Measurements from ENCODE around the gene SPIRE1.
"Not testable (repeated sequence)": the region's sequence is repeated elsewhere in the genome, so short reads cannot be mapped to it uniquely, and the experiment has no call there.

SPIRE1 gene

DNA sequence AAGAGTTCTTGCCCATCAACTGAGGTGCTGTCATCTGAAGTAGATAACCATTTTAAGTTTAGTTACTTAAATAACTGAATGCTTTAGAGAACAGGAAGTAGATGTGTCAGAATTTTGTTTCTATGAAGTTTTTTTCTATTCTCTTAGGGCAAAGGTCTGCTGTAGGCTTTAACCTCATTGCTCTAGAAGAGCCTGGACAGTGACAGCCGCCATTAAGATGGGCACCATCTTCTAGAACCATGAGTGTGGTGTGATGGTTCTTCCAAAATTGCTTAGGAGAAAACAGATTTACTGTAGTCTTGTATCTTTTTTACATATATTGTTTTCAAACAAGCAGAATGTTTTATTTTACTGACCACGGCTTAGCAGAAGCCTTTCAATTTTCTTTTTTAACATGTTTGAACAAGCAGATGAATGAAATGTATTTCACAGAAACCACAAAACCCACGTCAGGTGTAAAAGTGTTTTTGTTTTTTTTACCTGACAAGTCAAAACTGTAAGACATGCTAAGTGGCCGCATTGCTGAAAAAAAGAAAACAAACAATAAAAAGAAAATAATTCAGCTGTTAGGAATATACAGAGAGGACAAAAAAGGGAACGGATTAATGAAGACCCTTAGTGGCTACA is 172.3 kb downstream of the SPIRE1 start:
- no peak for DNase-seq (ENCODE audit: low spot score)

DNA sequence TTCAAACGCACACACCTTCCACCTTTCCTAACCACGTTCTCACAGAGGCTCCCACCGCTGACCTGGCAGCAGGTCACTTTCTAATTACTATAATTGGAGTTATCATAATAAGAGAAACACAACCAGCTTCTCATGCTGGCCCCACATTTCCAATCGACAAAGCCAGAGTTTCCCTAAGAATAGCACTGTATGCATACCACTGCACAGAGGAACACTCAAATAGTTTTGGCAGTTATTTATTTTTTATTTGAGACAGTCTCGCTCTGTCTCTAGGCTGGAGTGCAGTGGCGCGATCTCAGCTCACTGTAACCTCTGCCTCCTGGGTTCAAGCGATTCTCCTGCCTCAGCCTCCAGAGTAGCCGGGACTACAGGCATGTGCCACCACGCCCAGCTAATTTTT is 176.0 kb downstream of the SPIRE1 start:
- DNase-seq (ENCODE audit: low spot score) = not testable (repeated sequence)

DNA sequence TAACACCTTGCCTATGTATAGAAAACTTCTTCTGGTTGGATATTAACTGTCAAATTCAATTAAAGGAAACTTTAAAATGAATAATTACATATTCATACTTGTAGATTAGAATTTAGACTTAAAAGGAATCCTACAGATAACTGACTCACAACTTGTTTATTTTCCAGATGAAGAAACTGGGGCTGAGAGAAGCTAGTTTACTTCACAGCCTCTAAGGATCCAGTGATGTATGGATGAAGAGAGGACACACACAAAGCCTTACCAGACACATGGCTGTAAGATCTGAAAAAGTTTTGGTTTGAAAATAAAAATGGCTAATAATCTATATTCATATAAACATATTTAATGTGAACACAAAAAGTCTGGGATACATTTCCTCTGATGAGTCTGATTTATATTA is 177.9 kb downstream of the SPIRE1 start:
- DNase-seq (ENCODE audit: low spot score) = no peak

- no peak for DNase-seq (ENCODE audit: low spot score)
These were observed 178.4 kb downstream of the SPIRE1 start for GRCh38 chr18:12479536-12479935.

DNA sequence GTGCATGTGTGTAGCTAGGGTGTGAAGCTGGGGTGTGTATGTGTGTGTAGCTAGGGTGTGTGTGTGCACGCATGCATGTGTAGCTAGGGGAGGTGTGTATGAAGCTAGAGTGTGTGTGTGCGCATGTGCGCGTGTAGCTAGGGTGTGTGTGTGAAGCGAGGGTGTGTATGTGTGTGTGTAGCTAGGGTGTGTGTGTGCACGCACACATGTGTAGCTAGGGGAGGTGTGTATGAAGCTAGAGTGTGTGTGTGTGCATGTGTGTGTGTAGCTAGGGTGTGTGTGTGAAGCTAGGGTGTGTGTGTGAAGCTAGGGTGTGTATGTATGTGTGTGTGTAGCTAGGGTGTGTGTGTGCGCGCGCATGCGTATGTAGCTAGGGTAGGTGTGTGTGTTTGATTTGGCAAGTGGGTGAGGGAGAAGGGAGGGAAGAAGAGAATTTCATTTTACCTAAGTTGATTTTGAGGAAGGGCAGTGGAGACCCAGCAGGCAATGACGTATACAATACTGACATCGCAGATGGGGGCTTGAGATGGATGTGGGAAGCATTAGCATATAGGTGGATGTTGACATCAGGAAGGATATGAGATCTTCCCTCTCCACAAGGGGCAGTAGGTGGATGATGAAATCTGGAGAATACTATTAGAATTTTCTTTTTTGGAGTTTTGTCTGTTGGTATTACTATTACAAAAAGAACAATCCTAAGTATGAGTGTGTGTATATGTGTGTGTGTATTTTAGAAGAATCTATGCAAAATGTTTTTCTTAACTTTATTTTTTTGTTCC is 179.4 kb downstream of the SPIRE1 start:
- no peak for DNase-seq (ENCODE audit: low spot score)

GRCh38 chr18:12477606-12478005 is 180.3 kb downstream of the SPIRE1 start:
- no peak for DNase-seq (ENCODE audit: low spot score)

DNA sequence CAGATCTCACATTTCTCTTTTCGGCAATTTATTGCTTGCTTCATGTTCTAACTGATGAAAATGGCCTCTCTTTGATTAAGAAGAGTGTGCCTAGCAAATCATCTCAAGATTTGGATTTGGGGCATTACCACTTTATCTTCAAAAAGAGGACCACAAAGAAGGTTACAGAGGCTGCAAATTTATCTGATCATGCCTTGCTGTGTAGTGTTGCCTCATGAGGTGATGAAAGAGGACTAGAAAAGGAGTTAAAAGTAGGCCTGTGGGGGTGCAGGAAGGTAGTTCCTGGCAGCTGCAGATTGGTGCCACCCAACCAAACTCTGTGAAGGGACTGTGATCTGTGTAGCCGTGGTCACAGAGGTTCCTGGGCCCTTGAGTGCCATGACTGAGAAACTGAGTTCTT is 181.0 kb downstream of the SPIRE1 start:
- no peak for DNase-seq (ENCODE audit: low spot score)

DNA sequence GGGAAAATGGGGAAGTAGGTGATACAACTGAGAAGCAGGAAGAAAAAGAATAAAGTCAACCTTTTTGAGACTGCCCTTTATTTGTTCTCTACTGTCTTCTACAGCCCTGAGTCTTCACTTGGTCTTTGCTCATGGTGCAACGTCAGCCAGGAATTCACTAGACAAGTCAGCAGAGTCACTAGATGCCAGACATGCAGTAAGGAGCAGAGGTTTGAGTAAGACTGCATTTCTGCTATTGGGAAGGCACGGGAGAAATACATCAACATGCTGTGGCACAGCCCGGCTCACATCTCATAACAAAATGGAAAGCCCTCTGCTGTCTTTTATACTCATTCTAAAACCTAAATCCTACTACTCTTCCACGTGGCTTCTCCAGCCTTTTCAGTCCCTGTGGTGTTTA is 183.0 kb downstream of the SPIRE1 start:
- no peak for DNase-seq (ENCODE audit: low spot score)

GRCh38 chr18:12474146-12474545 is 183.8 kb downstream of the SPIRE1 start:
- no peak for DNase-seq (ENCODE audit: low spot score)

GRCh38 chr18:12470382-12471075 is 187.4 kb downstream of the SPIRE1 start:
- peak; percentile 58 for DNase-seq (ENCODE audit: low spot score)

- no peak for DNase-seq (ENCODE audit: low spot score)
These were observed 189.5 kb downstream of the SPIRE1 start for GRCh38 chr18:12468445-12468844.

- no peak for DNase-seq (ENCODE audit: low spot score)
These were observed 193.2 kb downstream of the SPIRE1 start for GRCh38 chr18:12464731-12465130.

DNA sequence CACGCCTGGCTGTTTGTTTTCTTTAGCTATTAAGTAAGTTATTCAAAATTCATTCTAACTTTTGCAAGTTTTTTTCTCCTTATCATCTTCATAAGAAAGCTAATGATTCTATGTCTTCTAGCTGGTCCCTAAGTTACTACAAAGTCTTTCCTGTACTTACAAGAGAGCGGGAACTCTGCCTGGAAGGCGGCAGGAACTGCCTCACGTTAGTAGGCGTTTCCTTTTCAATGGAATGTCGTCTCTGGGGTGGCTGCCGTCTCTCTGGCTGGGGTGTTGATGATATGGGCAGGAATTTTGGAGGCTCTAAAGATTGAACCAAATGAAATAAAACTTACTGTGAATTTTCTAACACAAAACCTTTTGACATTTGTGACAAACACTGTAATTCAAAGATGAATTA is 194.7 kb downstream of the SPIRE1 start:
- no peak for DNase-seq (ENCODE audit: low spot score)

GRCh38 chr18:12462242-12462641 is 195.7 kb downstream of the SPIRE1 start:
- peak; percentile 67 for DNase-seq (ENCODE audit: low spot score)

DNA sequence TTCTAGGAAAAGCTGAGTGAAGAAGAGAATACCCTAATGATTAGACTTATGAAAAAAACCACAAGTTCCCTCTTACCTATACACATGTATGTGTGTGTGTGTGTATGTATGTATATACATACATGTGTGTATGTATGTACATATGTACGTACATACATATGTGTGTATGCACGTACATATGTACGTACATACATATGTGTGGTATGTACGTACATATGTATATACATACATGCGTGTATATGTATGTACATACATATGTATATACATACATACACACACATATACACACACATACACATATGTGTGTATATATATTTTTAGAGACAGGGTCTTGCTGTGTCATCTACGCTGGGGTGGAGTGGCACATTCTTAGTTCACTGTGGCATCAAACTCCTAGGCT is 196.6 kb downstream of the SPIRE1 start:
- DNase-seq (ENCODE audit: low spot score) = no peak

GRCh38 chr18:12460874-12461273 is 197.0 kb downstream of the SPIRE1 start:
- no peak for DNase-seq (ENCODE audit: low spot score)

GRCh38 chr18:12458771-12459170 is 199.1 kb downstream of the SPIRE1 start:
- no peak for DNase-seq (ENCODE audit: low spot score)

DNA sequence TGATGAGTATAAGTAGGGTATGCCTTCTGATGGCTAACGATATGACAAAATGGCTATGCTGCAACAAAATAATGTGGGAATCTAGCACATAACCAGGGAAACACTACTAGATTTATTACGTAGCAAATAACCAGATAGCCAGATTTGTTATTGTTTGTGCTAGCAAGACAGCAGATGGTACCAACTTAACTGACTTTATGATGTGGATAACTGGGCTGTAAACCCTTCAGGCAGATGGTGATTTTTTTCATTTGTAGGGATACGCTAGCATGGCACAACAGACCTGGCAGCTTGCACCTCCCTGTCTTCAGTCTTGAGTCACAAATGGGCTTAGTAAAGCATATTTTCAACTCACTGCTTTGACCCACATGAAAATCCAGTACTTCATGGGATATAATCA is 201.5 kb downstream of the SPIRE1 start:
- no peak for DNase-seq (ENCODE audit: low spot score)

DNA sequence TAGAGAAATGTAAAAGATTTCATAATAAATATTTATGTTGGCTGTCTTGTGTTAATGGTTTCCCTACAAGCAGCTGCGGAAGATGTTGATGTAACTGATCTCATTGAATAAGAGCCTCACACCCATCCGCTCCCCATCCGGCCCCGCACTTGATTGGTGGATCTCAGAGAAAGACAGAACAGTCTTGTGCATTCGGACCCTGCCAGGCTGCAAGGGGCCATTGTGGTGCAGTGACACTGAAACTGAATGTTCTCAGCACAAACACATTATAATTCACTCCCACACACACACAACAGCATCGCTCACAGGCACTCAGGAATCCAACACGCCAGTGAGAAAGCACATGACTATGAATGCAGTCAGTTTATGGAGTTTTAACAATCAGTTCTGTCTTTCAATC is 202.4 kb downstream of the SPIRE1 start:
- peak; percentile 99 for DNase-seq (ENCODE audit: low spot score)

DNA sequence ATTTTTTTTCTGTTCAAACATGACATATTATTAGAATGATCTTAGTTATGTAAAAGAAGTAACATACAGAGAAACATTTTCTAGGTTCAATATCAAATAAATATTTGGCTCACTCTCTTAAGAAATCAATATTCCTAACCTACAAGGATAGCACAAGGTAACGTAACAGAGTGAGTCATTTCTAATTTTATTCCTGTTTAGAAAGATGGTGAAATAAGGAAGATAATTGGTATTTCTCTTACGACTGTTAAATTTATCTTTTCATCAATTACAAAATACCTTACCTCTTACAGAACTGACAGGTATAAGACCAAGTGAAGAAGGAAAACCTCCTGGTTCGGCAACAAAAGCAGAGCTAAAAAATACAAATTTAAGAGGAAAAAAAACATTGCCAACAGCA is 205.1 kb downstream of the SPIRE1 start:
- no peak for DNase-seq (ENCODE audit: low spot score)

DNA sequence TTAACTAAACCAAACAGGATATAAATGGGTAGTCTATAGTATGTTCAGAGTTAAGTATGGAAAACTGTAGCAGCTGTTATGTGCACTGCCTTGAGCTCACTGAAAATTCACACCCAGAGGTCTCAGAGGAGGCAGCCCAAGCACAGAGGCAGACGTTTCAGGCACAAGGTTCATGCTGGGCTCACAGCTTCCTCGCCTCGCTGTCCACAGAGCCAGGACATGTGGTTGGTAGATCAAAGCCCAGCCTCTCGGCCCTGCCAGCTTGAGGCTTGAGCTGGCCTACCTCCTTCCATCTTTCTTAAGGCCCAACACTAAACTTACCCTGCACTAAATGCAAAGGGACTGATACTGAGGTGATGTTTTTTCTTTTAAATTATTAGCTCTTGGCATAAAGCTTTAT is 206.5 kb downstream of the SPIRE1 start:
- DNase-seq (ENCODE audit: low spot score) = no peak

DNA sequence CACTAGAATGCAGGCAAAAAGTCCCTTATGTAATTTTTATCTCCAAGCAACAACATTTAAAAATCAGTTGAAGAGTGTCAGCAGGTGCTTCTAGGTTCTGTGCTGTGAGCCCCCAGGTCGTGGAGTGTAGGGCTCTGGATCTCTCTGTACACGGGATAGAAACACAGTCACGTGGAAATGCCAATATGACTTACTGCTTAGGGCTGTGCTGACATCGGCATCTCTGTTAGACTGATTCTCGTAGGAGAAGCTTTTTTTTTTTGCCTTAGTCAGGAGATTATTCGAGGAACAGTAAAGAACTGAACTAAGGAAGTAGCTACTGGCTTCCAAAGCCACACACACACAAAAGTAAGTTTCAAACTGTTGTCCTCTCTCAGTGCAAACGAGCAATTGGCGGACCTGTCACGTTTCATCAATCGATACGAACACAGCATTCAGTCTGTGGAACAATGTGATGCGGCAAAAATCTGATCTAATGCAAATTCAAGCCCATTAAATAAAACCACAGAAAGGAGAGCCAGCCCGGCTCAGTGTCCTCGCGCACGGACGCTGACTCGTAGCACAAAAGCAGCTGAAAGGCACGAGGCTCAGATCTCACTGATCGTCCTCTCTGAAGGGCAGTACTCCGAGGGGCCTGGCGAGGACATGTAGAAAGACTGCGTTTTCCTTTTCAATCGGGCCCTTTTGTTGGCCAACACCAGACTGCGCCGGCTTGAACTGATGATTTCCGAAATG is 208.7 kb downstream of the SPIRE1 start:
- peak; percentile 37 for DNase-seq (ENCODE audit: low spot score)

- DNase-seq (ENCODE audit: low spot score) = no peak
These were observed 212.4 kb downstream of the SPIRE1 start for GRCh38 chr18:12445554-12445953.
